Endothelial cell of umbilical vein (primary cell): ENCODE measurements around the gene CRIM1. TPM values are rescaled to one million over a fixed set of nuclear protein-coding genes. Genes with fewer than 3 reads are reported as not detected.
A peak's percentile ranks its signal among the peaks of the same experiment; 100 is the strongest.

Source experiments
- BruUV-seq: library from RNA; stranded (reverse); fragments of 400-500 nt; replicated peaks from 2 replicates; lab custom pipeline; 2021; lab: Mats Ljungman, UMichigan
- CTCF ChIA-PET: fragments of 300-600, 350-600 bp; sonication (Branson Sonifier 250); formaldehyde crosslinking; loops from one replicate; lab custom pipeline; 2021; ENCODE audit warnings: antibody characterized with exemption, inconsistent platforms; lab: Charles Lee
- POLR2A ChIA-PET: fragments of 300-600, 350-600 bp; sonication (Branson Sonifier 250); formaldehyde crosslinking; loops from one replicate; lab custom pipeline; 2021; ENCODE audit warnings: antibody characterized with exemption, inconsistent platforms; lab: Charles Lee
- DNase-seq: peaks from one replicate; pipeline ENCODE4 v3.0.0-alpha.2; 2011; ENCODE audit warnings: low read depth, low spot score
- FAIRE-seq: peaks from 2 replicates; lab custom pipeline; 2011; peaks lifted over from hg19 to GRCh38; lab: Jason Lieb, UNC
- H2AFZ ChIP-seq: 2 replicates; pipeline ENCODE4 v1.6.0; 2012; ENCODE audit warnings: low read depth, low read length, control low read depth, inconsistent platforms
- H3K27ac ChIP-seq: 2 replicates; pipeline ENCODE4 v1.5.1; 2011; ENCODE audit warnings: low read depth, mild to moderate bottlenecking, control low read depth, low read length, moderate library complexity; ENCODE audit not compliant: insufficient read depth
- H3K27me3 ChIP-seq, 2 experiments: 2 replicates each; pipeline versions ENCODE4 v1.6.0 to v1.6.1; 2011; ENCODE audit warnings: low read length in 2 of 2, mixed read lengths in 1 of 2; ENCODE audit not compliant: control insufficient read depth in 2 of 2, insufficient read depth in 2 of 2
- H3K36me3 ChIP-seq, 2 experiments: 2 replicates in 1 of 2; 3 replicates in 1 of 2; pipeline ENCODE4 v1.5.1; 2011; ENCODE audit warnings: low read length in 2 of 2, mild to moderate bottlenecking in 1 of 2, moderate library complexity in 1 of 2; ENCODE audit not compliant: control insufficient read depth in 2 of 2, insufficient read depth in 2 of 2; ENCODE audit errors: extremely low read depth in 1 of 2
- H3K4me1 ChIP-seq: 3 replicates; pipeline ENCODE4 v1.5.1; 2011; ENCODE audit warnings: mild to moderate bottlenecking, low read length; ENCODE audit not compliant: control insufficient read depth, insufficient read depth; ENCODE audit errors: extremely low read depth
- H3K4me2 ChIP-seq: 2 replicates; pipeline ENCODE4 v1.6.1; 2011; ENCODE audit warnings: low read length, control low read depth, mixed read lengths; ENCODE audit not compliant: insufficient read depth
- H3K4me3 ChIP-seq, 3 experiments: fragments of 200-600 bp in 1 of 3; sonication (generic), shearing (Covaris generic) in 1 of 3; replicated peaks in 1 of 3; 2 replicates each; pipeline ENCODE4 v1.5.1; 2011 to 2016; ENCODE audit warnings: control low read depth in 3 of 3, low read length in 3 of 3, mild to moderate bottlenecking in 2 of 3, inconsistent platforms in 1 of 3, low read depth in 1 of 3, moderate library complexity in 1 of 3; ENCODE audit not compliant: insufficient read depth in 1 of 3
- H3K79me2 ChIP-seq: 2 replicates; pipeline ENCODE4 v1.6.0; 2012; ENCODE audit warnings: low read length, inconsistent platforms; ENCODE audit not compliant: control insufficient read depth, insufficient read depth
- H3K9ac ChIP-seq: replicated peaks from 2 replicates; pipeline ENCODE3; 2011; ENCODE audit warnings: low read length, control low read depth; ENCODE audit not compliant: insufficient read depth; ENCODE audit errors: extremely low read depth
- H3K9me1 ChIP-seq: replicated peaks from 3 replicates; pipeline ENCODE4 v1.6.0; 2011; ENCODE audit warnings: mild to moderate bottlenecking, low read length; ENCODE audit not compliant: control insufficient read depth, insufficient read depth; ENCODE audit errors: extremely low read depth
- H3K9me3 ChIP-seq: replicated peaks from 2 replicates; pipeline ENCODE4 v1.5.1; 2012; ENCODE audit warnings: low read length, inconsistent platforms; ENCODE audit not compliant: control insufficient read depth, insufficient read depth
- H4K20me1 ChIP-seq: replicated peaks from 2 replicates; pipeline ENCODE3; 2011; ENCODE audit warnings: mild to moderate bottlenecking, low read length; ENCODE audit not compliant: control insufficient read depth, insufficient read depth; ENCODE audit errors: extremely low read depth
- EZH2 ChIP-seq: IDR thresholded peaks from 2 replicates; pipeline ENCODE4 v1.6.1; 2012; ENCODE audit warnings: borderline replicate concordance, low read depth, mild to moderate bottlenecking, moderate library complexity, low read length, inconsistent platforms; ENCODE audit not compliant: severe bottlenecking
- FOS ChIP-seq: IDR thresholded peaks from 2 replicates; pipeline ENCODE4 v1.6.1; 2011; ENCODE audit warnings: mild to moderate bottlenecking, low read length, moderate library complexity, borderline replicate concordance; ENCODE audit not compliant: insufficient read depth
- GATA2 ChIP-seq: IDR thresholded peaks from 2 replicates; pipeline ENCODE4 v1.7.0; 2011; ENCODE audit warnings: low read depth, mild to moderate bottlenecking, moderate library complexity, mixed read lengths, low read length; ENCODE audit not compliant: insufficient read length, insufficient read depth
- JUN ChIP-seq: IDR thresholded peaks from 2 replicates; pipeline ENCODE4 v1.6.1; 2011; ENCODE audit warnings: borderline replicate concordance, low read depth; ENCODE audit not compliant: insufficient read length, insufficient read depth
- MYC ChIP-seq: IDR thresholded peaks from one replicate; pipeline ENCODE4 v1.6.1; 2011; ENCODE audit warnings: mild to moderate bottlenecking, low read depth, low read length
- POLR2A ChIP-seq: IDR thresholded peaks from 2 replicates; pipeline ENCODE4 v1.6.1; 2012; ENCODE audit warnings: low read depth, mild to moderate bottlenecking, control low read depth, low read length
- POLR2AphosphoS5 ChIP-seq: IDR thresholded peaks from 2 replicates; pipeline ENCODE4 v1.6.1; 2012; ENCODE audit warnings: low read depth, mild to moderate bottlenecking, control low read depth, low read length, moderate library complexity; ENCODE audit not compliant: insufficient read depth
- dilution Hi-C: fragments of 300-500 bp; cut with MboI; formaldehyde crosslinking; loops from one replicate; pipeline ENCODE4 v1.15.0; 2019; ENCODE audit warnings: low sequenced_read_pairs; ENCODE audit not compliant: extremely low pct_ligation_motif_present
- intact Hi-C: fragments of 100-400 bp; cut with micrococcal nuclease; formaldehyde crosslinking; loops from one replicate; pipeline ENCODE4 v1.10.0; 2022
- polyA plus RNA-seq, 4 experiments: library from polyadenylated mRNA; depleted of rRNA in 3 of 4; stranded (reverse) in 3 of 4; unstranded in 1 of 4; fragments of >200 nt; gene quantifications; 2 replicates each; pipeline versions ENCODE4 v1.2.1 to v1.2.3, GENCODE V29; 2011 to 2012; ENCODE audit warnings: missing spikeins in 1 of 4
- total RNA-seq: library from RNA; stranded (reverse); gene quantifications from 2 replicates; pipeline ENCODE4 v1.2.3, GENCODE V29; 2021
- TF ChIP-seq, protein P1 (sequence below): IDR thresholded peaks from 2 replicates; pipeline ENCODE4 v1.6.1; 2011; ENCODE audit not compliant: insufficient read depth, insufficient read length
- TF ChIP-seq, protein P2 (sequence below), 2 donors: IDR thresholded peaks; 1 replicate in 1 of 2; 2 replicates in 1 of 2; pipeline ENCODE4 v1.5.1; 2011; ENCODE audit warnings: low read length in 2 of 2, mild to moderate bottlenecking in 2 of 2, moderate library complexity in 2 of 2, control low read depth in 1 of 2, inconsistent platforms in 1 of 2, low read depth in 1 of 2; ENCODE audit not compliant: insufficient read depth in 1 of 2; ENCODE audit errors: extremely low read depth in 1 of 2

CRIM1 gene
- total and polyA plus RNA-seq, 2 donors (not counting 3 experiments of a cell fraction or from before 2014, with no cell fraction given): 422 to 649 TPM

DNA sequence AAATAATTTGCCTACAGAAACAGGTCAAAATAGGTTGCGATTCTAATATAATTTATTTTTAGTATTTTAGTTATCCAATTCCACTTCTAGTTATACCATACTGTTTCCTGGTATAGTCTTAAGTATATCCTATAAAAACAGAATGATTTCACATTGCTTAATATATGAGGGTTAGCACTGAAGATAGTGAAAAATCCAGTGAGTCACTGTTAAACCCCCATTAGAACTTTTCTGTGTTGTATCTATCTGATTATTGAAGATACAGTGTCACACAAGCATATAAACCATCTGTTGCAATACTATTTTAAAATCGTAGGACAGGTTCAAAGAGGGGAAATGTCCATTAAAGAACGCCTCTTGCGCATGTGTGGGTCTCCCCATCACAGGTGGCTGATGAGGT lies 132.4 kb downstream of the CRIM1 start:
- peak overlapping the region; percentile 93 for H3K27ac ChIP-seq
- H3K27me3 ChIP-seq: no peaks in the 10 kb centered on the region
- no peak for TF ChIP-seq JUN
- no peak for TF ChIP-seq EZH2
- no peak for TF ChIP-seq POLR2AphosphoS5
- TF ChIP-seq GATA2: no peak
- TF ChIP-seq, protein P1, sequence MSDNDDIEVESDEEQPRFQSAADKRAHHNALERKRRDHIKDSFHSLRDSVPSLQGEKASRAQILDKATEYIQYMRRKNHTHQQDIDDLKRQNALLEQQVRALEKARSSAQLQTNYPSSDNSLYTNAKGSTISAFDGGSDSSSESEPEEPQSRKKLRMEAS: no peak
- TF ChIP-seq POLR2A: no peak
- no peak for TF ChIP-seq MYC
- no peak for TF ChIP-seq FOS
- TF ChIP-seq, protein P2, sequence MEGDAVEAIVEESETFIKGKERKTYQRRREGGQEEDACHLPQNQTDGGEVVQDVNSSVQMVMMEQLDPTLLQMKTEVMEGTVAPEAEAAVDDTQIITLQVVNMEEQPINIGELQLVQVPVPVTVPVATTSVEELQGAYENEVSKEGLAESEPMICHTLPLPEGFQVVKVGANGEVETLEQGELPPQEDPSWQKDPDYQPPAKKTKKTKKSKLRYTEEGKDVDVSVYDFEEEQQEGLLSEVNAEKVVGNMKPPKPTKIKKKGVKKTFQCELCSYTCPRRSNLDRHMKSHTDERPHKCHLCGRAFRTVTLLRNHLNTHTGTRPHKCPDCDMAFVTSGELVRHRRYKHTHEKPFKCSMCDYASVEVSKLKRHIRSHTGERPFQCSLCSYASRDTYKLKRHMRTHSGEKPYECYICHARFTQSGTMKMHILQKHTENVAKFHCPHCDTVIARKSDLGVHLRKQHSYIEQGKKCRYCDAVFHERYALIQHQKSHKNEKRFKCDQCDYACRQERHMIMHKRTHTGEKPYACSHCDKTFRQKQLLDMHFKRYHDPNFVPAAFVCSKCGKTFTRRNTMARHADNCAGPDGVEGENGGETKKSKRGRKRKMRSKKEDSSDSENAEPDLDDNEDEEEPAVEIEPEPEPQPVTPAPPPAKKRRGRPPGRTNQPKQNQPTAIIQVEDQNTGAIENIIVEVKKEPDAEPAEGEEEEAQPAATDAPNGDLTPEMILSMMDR (IDR thresholded peaks at IDR 0.05; ENCODE audit: extremely low read depth in 1 of 2, insufficient read depth in 1 of 2, low read depth in 1 of 2, low read length in 2 of 2): no peak
- peaks cover 91% of the 10 kb centered on the region for H3K4me1 ChIP-seq
- FAIRE-seq (no peak), DNase-seq (no peak)
- peaks cover 21 to 22% of the 10 kb centered on the region in 2 experiments for H3K36me3 ChIP-seq
- CTCF ChIA-PET: interaction anchor here (1.1 to 1.5 kb wide), 4 partner anchors 12 to 69 kb away, joined by 3 to 5 read pairs (median 4); no protein-coding TSS in a partner anchor
- intact Hi-C loops (no loop called here), dilution Hi-C loops (no loop called here)
- H3K9me1 ChIP-seq: no peaks in the 10 kb centered on the region
- no peaks in the 10 kb centered on the region for H3K9me3 ChIP-seq
- no peak overlapping the region for H3K9ac ChIP-seq
- no peaks in the 10 kb centered on the region for H4K20me1 ChIP-seq
- no peak overlapping the region for H3K4me2 ChIP-seq
- no peak overlapping the region for H2AFZ ChIP-seq
- H3K4me3 ChIP-seq: no peak overlapping the region
- no TSS peak for BruUV-seq
- POLR2A ChIA-PET: no interaction called here
- H3K79me2 ChIP-seq: peaks cover 67% of the 10 kb centered on the region
